Measurements from ENCODE around the gene CELSR1.

CELSR1 gene

GRCh38 chr22:46578824-46579561, 41.6 kb upstream of the CELSR1 start:
- no peak for ATAC-seq
- TF ChIP-seq ZC3H10 (CRISPR knock-in tag; IDR thresholded peaks at IDR 0.05) (no peak), ZNF565 (CRISPR knock-in tag; conservative IDR thresholded peaks at IDR 0.05; ENCODE audit: low read depth) (no peak), ZNF70 (CRISPR knock-in tag; IDR thresholded peaks at IDR 0.05) (no peak), ESRRG (CRISPR knock-in tag; IDR thresholded peaks at IDR 0.05) (no peak), BACH2 (CRISPR knock-in tag; IDR thresholded peaks at IDR 0.05; ENCODE audit: borderline replicate concordance) (no peak), TCF4 (CRISPR knock-in tag; IDR thresholded peaks at IDR 0.05; ENCODE audit: borderline replicate concordance) (no peak), ZNF8 (CRISPR knock-in tag; IDR thresholded peaks at IDR 0.05) (no peak), PPARA (CRISPR knock-in tag; IDR thresholded peaks at IDR 0.05; ENCODE audit: borderline replicate concordance) (no peak)
- TF ChIP-seq, protein P1, sequence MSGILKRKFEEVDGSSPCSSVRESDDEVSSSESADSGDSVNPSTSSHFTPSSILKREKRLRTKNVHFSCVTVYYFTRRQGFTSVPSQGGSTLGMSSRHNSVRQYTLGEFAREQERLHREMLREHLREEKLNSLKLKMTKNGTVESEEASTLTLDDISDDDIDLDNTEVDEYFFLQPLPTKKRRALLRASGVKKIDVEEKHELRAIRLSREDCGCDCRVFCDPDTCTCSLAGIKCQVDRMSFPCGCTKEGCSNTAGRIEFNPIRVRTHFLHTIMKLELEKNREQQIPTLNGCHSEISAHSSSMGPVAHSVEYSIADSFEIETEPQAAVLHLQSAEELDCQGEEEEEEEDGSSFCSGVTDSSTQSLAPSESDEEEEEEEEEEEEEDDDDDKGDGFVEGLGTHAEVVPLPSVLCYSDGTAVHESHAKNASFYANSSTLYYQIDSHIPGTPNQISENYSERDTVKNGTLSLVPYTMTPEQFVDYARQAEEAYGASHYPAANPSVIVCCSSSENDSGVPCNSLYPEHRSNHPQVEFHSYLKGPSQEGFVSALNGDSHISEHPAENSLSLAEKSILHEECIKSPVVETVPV (CRISPR knock-in tag; IDR thresholded peaks at IDR 0.05): no peak
- TF ChIP-seq, protein P2, sequence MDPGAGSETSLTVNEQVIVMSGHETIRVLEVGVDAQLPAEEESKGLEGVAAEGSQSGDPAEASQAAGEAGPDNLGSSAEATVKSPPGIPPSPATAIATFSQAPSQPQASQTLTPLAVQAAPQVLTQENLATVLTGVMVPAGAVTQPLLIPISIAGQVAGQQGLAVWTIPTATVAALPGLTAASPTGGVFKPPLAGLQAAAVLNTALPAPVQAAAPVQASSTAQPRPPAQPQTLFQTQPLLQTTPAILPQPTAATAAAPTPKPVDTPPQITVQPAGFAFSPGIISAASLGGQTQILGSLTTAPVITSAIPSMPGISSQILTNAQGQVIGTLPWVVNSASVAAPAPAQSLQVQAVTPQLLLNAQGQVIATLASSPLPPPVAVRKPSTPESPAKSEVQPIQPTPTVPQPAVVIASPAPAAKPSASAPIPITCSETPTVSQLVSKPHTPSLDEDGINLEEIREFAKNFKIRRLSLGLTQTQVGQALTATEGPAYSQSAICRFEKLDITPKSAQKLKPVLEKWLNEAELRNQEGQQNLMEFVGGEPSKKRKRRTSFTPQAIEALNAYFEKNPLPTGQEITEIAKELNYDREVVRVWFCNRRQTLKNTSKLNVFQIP (CRISPR knock-in tag; IDR thresholded peaks at IDR 0.05; ENCODE audit: borderline replicate concordance, low read depth): no peak
- TF ChIP-seq, protein P3, sequence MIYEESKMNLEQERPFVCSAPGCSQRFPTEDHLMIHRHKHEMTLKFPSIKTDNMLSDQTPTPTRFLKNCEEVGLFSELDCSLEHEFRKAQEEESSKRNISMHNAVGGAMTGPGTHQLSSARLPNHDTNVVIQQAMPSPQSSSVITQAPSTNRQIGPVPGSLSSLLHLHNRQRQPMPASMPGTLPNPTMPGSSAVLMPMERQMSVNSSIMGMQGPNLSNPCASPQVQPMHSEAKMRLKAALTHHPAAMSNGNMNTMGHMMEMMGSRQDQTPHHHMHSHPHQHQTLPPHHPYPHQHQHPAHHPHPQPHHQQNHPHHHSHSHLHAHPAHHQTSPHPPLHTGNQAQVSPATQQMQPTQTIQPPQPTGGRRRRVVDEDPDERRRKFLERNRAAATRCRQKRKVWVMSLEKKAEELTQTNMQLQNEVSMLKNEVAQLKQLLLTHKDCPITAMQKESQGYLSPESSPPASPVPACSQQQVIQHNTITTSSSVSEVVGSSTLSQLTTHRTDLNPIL (CRISPR knock-in tag; IDR thresholded peaks at IDR 0.05; ENCODE audit: low read depth): no peak

DNA sequence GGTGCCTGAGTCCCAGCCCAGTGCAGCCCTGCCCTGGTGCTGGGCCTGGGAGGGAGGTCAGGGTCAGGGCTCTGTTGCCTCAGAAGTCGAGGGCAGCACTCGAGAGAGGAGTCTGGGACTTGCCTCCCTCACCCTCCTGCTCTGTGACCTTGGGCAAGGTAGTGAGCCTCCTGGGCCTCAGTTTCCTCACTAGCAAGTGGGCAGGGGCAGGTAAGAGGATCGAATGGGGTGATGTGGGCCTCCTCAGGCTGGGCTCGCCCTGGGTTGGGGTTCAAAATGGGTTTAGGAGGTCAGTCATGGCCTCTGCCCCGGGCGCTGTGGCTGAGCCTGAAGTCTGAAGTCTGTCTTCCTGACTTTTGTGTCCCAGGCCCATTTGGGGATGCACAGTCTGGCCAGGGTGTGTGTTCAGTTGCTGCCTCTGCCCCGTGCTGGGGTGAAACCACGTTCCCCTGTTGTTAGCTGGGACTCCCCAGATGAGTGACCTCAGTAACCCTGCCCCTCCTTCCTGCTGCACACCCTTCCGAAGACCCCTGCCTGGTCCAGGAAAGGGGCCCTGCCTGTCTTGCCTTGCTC, 40.9 kb upstream of the CELSR1 start:
- no peak for ATAC-seq
- TF ChIP-seq ZC3H10 (CRISPR knock-in tag; IDR thresholded peaks at IDR 0.05) (no peak), ESRRG (CRISPR knock-in tag; IDR thresholded peaks at IDR 0.05) (no peak), ZFP3 (CRISPR knock-in tag; IDR thresholded peaks at IDR 0.05) (no peak), ZFP30 (CRISPR knock-in tag; IDR thresholded peaks at IDR 0.05) (no peak), ZNF565 (CRISPR knock-in tag; conservative IDR thresholded peaks at IDR 0.05; ENCODE audit: low read depth) (no peak), RARB (CRISPR knock-in tag; IDR thresholded peaks at IDR 0.05) (no peak), ZNF70 (CRISPR knock-in tag; IDR thresholded peaks at IDR 0.05) (no peak), SNAI2 (CRISPR knock-in tag; IDR thresholded peaks at IDR 0.05) (no peak), CSDC2 (CRISPR knock-in tag; IDR thresholded peaks at IDR 0.05) (no peak)
- TF ChIP-seq, protein P2 (CRISPR knock-in tag; IDR thresholded peaks at IDR 0.05; ENCODE audit: borderline replicate concordance, low read depth): no peak

DNA sequence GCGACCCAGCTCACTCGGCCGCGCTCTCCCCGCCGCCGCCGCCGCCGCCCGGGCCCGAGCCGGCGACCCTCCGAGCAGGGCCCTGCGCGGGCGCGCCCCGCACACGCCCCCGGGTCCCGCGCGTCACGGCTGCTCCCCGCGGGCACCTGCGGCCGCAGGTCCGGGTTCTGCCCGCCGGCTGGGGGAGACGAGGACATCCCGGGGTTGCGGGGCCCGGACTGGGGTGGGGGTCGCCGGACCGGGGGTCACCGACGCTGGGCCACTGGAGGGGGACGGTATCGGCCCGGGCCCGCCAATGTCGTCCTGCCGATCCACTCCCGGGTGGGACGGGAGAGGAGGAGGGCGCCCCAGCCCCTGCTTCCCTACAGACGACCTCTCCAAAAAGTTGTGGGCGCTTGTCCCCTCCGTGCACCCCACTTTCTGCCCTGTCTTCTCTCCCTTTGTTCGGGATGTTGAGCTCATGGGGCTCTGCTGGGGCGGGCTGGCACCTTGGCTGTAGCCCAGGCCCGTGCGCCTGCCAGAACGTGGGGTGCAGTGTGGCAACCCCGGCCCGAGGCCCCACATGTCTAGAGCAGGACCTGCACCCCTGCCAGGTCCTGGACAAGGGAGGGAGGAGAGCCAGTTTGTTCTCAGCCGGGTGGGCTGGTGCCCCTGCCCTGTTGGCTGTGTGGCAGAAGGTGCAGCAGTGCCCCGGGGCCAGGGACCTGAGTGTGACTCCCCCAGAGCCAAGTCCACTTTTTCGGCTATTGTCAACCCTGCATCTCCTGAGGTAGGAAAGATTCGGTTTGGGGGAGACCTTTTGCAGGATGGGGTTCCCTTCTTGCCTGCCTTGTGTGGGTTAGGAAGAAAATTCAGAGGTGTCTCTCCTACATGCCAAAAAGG, 40.2 kb upstream of the CELSR1 start:
- peak; percentile 14; the same call in 2 of the 3 replicates for ATAC-seq
- TF ChIP-seq ZNF70 (CRISPR knock-in tag; IDR thresholded peaks at IDR 0.05): no peak
- TF ChIP-seq ARNTL (CRISPR knock-in tag; IDR thresholded peaks at IDR 0.05; ENCODE audit: borderline replicate concordance, low read depth): no peak
- TF ChIP-seq ESRRG (CRISPR knock-in tag; IDR thresholded peaks at IDR 0.05): no peak
- TF ChIP-seq ZNF565 (CRISPR knock-in tag; conservative IDR thresholded peaks at IDR 0.05; ENCODE audit: low read depth): no peak
- TF ChIP-seq ZFP30 (CRISPR knock-in tag; IDR thresholded peaks at IDR 0.05): no peak
- TF ChIP-seq GLIS3 (CRISPR knock-in tag; IDR thresholded peaks at IDR 0.05): no peak
- TF ChIP-seq ZNF8 (CRISPR knock-in tag; IDR thresholded peaks at IDR 0.05): no peak
- TF ChIP-seq OSR1 (CRISPR knock-in tag; IDR thresholded peaks at IDR 0.05): no peak
- TF ChIP-seq TCF4 (CRISPR knock-in tag; IDR thresholded peaks at IDR 0.05; ENCODE audit: borderline replicate concordance): no peak
- TF ChIP-seq, protein P4, sequence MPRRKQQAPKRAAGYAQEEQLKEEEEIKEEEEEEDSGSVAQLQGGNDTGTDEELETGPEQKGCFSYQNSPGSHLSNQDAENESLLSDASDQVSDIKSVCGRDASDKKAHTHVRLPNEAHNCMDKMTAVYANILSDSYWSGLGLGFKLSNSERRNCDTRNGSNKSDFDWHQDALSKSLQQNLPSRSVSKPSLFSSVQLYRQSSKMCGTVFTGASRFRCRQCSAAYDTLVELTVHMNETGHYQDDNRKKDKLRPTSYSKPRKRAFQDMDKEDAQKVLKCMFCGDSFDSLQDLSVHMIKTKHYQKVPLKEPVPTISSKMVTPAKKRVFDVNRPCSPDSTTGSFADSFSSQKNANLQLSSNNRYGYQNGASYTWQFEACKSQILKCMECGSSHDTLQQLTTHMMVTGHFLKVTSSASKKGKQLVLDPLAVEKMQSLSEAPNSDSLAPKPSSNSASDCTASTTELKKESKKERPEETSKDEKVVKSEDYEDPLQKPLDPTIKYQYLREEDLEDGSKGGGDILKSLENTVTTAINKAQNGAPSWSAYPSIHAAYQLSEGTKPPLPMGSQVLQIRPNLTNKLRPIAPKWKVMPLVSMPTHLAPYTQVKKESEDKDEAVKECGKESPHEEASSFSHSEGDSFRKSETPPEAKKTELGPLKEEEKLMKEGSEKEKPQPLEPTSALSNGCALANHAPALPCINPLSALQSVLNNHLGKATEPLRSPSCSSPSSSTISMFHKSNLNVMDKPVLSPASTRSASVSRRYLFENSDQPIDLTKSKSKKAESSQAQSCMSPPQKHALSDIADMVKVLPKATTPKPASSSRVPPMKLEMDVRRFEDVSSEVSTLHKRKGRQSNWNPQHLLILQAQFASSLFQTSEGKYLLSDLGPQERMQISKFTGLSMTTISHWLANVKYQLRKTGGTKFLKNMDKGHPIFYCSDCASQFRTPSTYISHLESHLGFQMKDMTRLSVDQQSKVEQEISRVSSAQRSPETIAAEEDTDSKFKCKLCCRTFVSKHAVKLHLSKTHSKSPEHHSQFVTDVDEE (CRISPR knock-in tag; IDR thresholded peaks at IDR 0.05): no peak
- TF ChIP-seq ZFP3 (CRISPR knock-in tag; IDR thresholded peaks at IDR 0.05): no peak
- no peak for TF ChIP-seq BACH2 (CRISPR knock-in tag; IDR thresholded peaks at IDR 0.05; ENCODE audit: borderline replicate concordance)
- no peak for TF ChIP-seq TOX (CRISPR knock-in tag; IDR thresholded peaks at IDR 0.05; ENCODE audit: borderline replicate concordance)
- TF ChIP-seq, protein P2 (CRISPR knock-in tag; IDR thresholded peaks at IDR 0.05; ENCODE audit: borderline replicate concordance, low read depth): no peak
- TF ChIP-seq CSDC2 (CRISPR knock-in tag; IDR thresholded peaks at IDR 0.05): no peak
